Left ventricle myocardium inferior (tissue), 1 donor: ENCODE data around the gene BMPR1A. TPM values are rescaled to one million over a fixed set of nuclear protein-coding genes. Genes with fewer than 3 reads are reported as not detected.

Source experiments
- DNase-seq: peaks from one replicate; pipeline ENCODE4 v3.0.0-alpha.2; 2020
- H3K27ac ChIP-seq: fragments of 200-600 bp; replicated peaks from 2 replicates; pipeline ENCODE4 v1.8.0; 2021
- H3K27me3 ChIP-seq: fragments of 200-600 bp; 2 replicates; pipeline ENCODE4 v1.8.0; 2021; ENCODE audit warnings: low read depth
- H3K36me3 ChIP-seq: fragments of 200-600 bp; 2 replicates; pipeline ENCODE4 v1.8.0; 2021
- H3K4me1 ChIP-seq: fragments of 200-600 bp; 2 replicates; pipeline ENCODE4 v1.8.0; 2021
- H3K4me3 ChIP-seq: fragments of 200-600 bp; 2 replicates; pipeline ENCODE4 v1.8.0; 2021; ENCODE audit warnings: mild to moderate bottlenecking, moderate library complexity
- H3K9me3 ChIP-seq: fragments of 200-600 bp; replicated peaks from 2 replicates; pipeline ENCODE4 v1.8.0; 2021
- CTCF ChIP-seq: fragments of 200-600 bp; IDR thresholded peaks from 2 replicates; pipeline ENCODE4 v1.8.0; 2021; ENCODE audit warnings: antibody characterized with exemption, mild to moderate bottlenecking, borderline replicate concordance
- intact Hi-C: fragments of 100-400 bp; cut with micrococcal nuclease; formaldehyde crosslinking; loops from one replicate; pipeline ENCODE4 v1.11.0; 2022
- total RNA-seq: library from RNA; stranded (reverse); fragmentation: NEBNext Ultra II Directional; extraction: Animal tissue kit (Norgen Biotek cat#: 25700); gene quantifications from one replicate; pipeline ENCODE4 v1.2.1, GENCODE V29; 2021
- donor health status: DM: no; HTN: yes; CAD: no; lungs with severe emphysema.

The BMPR1A gene
- total RNA-seq, 1 donor from 2014 or later, result 43.8 TPM

- Histone ChIP-seq H3K27ac (no peak overlapping the region), H3K4me3 (no peak overlapping the region), H3K36me3 (no peaks in the 10 kb centered on the region), H3K4me1 (peaks cover 58% of the 10 kb centered on the region), H3K9me3 (no peaks in the 10 kb centered on the region), H3K27me3 (no peaks in the 10 kb centered on the region)
- no peak for TF ChIP-seq CTCF
- intact Hi-C loops, result no loop called here
- no peak for DNase-seq
These were observed 114.3 kb downstream of the BMPR1A start for GRCh38 chr10:86870679-86871078.

DNA sequence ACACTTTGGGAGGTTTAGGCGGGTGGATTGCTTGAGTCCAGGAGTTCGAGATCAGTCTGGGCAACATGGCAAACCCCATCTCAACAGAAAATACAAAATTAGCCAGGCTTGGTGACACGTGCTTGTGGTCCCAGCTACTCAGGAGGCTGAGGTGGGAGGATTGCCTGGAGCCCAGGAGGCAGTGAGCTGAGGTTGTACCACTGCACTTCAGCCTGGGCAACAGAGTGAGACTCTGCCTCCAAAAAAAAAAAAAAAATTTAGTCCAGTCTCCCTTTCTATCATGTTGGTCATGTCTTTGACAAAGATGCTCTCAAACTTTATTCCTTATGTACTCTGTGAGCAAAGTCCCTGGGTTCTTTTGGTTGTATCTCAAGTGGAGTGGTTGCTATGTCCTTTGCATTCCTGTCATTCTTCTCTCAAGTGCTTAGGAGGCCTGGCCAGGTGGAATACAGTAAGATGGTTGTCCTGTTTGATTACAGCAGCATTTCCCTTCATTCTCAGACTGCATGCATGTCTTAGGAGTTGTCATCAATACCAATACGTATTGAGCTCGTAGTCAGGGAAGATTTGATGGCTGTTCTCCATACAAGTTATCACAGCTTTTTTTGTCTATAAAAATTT lies 115.3 kb downstream of the BMPR1A start:
- intact Hi-C loops, result no loop called here
- TF ChIP-seq CTCF, result no peak
- Histone ChIP-seq H3K27me3 (no peaks in the 10 kb centered on the region), H3K9me3 (no peaks in the 10 kb centered on the region), H3K4me1 (peaks cover 49% of the 10 kb centered on the region), H3K4me3 (no peak overlapping the region), H3K36me3 (peaks cover 3% of the 10 kb centered on the region), H3K27ac (no peak overlapping the region)
- DNase-seq, result no peak

GRCh38 chr10:86872757-86873156 lies 116.3 kb downstream of the BMPR1A start:
- Histone ChIP-seq H3K27ac (peak overlapping the region; percentile 1), H3K36me3 (peaks cover 3% of the 10 kb centered on the region), H3K4me1 (peaks cover 49% of the 10 kb centered on the region), H3K9me3 (no peaks in the 10 kb centered on the region), H3K27me3 (no peaks in the 10 kb centered on the region), H3K4me3 (no peak overlapping the region)
- TF ChIP-seq CTCF, result no peak
- DNase-seq, result no peak
- intact Hi-C loops, result no loop called here

- Histone ChIP-seq H3K27ac (no peak overlapping the region), H3K36me3 (peaks cover 3% of the 10 kb centered on the region), H3K9me3 (no peaks in the 10 kb centered on the region), H3K27me3 (peaks cover 3% of the 10 kb centered on the region), H3K4me1 (peaks cover 29% of the 10 kb centered on the region), H3K4me3 (no peak overlapping the region)
- no peak for DNase-seq
- intact Hi-C loops, result no loop called here
- TF ChIP-seq CTCF, result no peak
These were observed 120.3 kb downstream of the BMPR1A start for GRCh38 chr10:86876748-86877147.

GRCh38 chr10:86878983-86879713 lies 122.7 kb downstream of the BMPR1A start:
- no peak overlapping the region for H3K27ac ChIP-seq
- H3K4me3 ChIP-seq, result no peak overlapping the region
- peaks cover 3% of the 10 kb centered on the region for H3K27me3 ChIP-seq
- intact Hi-C loops, result no loop called here
- no peak for TF ChIP-seq CTCF
- no peak for DNase-seq
- H3K9me3 ChIP-seq, result no peaks in the 10 kb centered on the region
- peaks cover 10% of the 10 kb centered on the region for H3K4me1 ChIP-seq
- peaks cover 3% of the 10 kb centered on the region for H3K36me3 ChIP-seq
